Left forelimb (tissue), 1 donor: Measurements from ENCODE around the gene NEK11.
A peak's percentile ranks its signal among the peaks of the same experiment; 100 is the strongest.
"Not testable (repeated sequence)": the region's sequence is repeated elsewhere in the genome, so short reads cannot be mapped to it uniquely, and the experiment has no call there.

ENCODE experiments used
- DNase-seq: peaks from one replicate; pipeline ENCODE4 v3.0.0-alpha.2; 2018; ENCODE audit warnings: low spot score

Gene NEK11

GRCh38 chr3:131038326-131038725, 11.6 kb downstream of the NEK11 start:
- no peak for DNase-seq

- DNase-seq = not testable (repeated sequence)
These were observed 15.8 kb downstream of the NEK11 start for GRCh38 chr3:131042271-131042985.

- no peak for DNase-seq
These were observed 20.9 kb downstream of the NEK11 start for GRCh38 chr3:131047582-131047981.

- DNase-seq = no peak
These were observed 21.4 kb downstream of the NEK11 start for GRCh38 chr3:131048030-131048429.

- no peak for DNase-seq
These were observed 23.3 kb downstream of the NEK11 start for GRCh38 chr3:131050001-131050400.

GRCh38 chr3:131053043-131053859, 26.6 kb downstream of the NEK11 start:
- DNase-seq = no peak

- DNase-seq = no peak
These were observed 41.3 kb downstream of the NEK11 start for GRCh38 chr3:131067983-131068382.

- no peak for DNase-seq
These were observed 45.5 kb downstream of the NEK11 start for GRCh38 chr3:131072099-131072559.

- DNase-seq = no peak
These were observed 46.2 kb downstream of the NEK11 start for GRCh38 chr3:131072845-131073244.

GRCh38 chr3:131075632-131076328, 49.1 kb downstream of the NEK11 start:
- DNase-seq = no peak

GRCh38 chr3:131077904-131078303, 51.2 kb downstream of the NEK11 start:
- no peak for DNase-seq

GRCh38 chr3:131079086-131079485, 52.4 kb downstream of the NEK11 start:
- no peak for DNase-seq

- DNase-seq = no peak
These were observed 54.5 kb downstream of the NEK11 start for GRCh38 chr3:131081224-131081623.

- DNase-seq = no peak
These were observed 55.6 kb downstream of the NEK11 start for GRCh38 chr3:131082246-131082645.

- DNase-seq = peak; percentile 84
These were observed 56.5 kb downstream of the NEK11 start for GRCh38 chr3:131082871-131083863.

- no peak for DNase-seq
These were observed 65.1 kb downstream of the NEK11 start for GRCh38 chr3:131091768-131092167.

- no peak for DNase-seq
These were observed 81.2 kb downstream of the NEK11 start for GRCh38 chr3:131107637-131108433.

GRCh38 chr3:131109156-131109555, 82.5 kb downstream of the NEK11 start:
- no peak for DNase-seq

GRCh38 chr3:131110087-131110486, 83.4 kb downstream of the NEK11 start:
- DNase-seq = no peak

- no peak for DNase-seq
These were observed 87.6 kb downstream of the NEK11 start for GRCh38 chr3:131114256-131114655.

GRCh38 chr3:131125684-131126083, 99.0 kb downstream of the NEK11 start:
- DNase-seq = no peak
